C4-2B (cell line): Measurements from ENCODE around the gene TMEM72.

ENCODE experiments used
- H3K27ac ChIP-seq: fragments of 450-650 bp; 2 replicates; pipeline ENCODE4 v1.5.1; 2017
- ZFX ChIP-seq: fragments of 450-650 bp; IDR thresholded peaks from 2 replicates; pipeline ENCODE4 v1.6.1; 2017
- TF ChIP-seq, protein P1 (sequence below): fragments of 450-650 bp; conservative IDR thresholded peaks from 2 replicates; pipeline ENCODE4 v1.5.1; 2017; ENCODE audit warnings: mild to moderate bottlenecking

TMEM72 gene

GRCh38 chr10:44925224-44925623 lies 14.1 kb downstream of the TMEM72 start:
- TF ChIP-seq, protein P1, sequence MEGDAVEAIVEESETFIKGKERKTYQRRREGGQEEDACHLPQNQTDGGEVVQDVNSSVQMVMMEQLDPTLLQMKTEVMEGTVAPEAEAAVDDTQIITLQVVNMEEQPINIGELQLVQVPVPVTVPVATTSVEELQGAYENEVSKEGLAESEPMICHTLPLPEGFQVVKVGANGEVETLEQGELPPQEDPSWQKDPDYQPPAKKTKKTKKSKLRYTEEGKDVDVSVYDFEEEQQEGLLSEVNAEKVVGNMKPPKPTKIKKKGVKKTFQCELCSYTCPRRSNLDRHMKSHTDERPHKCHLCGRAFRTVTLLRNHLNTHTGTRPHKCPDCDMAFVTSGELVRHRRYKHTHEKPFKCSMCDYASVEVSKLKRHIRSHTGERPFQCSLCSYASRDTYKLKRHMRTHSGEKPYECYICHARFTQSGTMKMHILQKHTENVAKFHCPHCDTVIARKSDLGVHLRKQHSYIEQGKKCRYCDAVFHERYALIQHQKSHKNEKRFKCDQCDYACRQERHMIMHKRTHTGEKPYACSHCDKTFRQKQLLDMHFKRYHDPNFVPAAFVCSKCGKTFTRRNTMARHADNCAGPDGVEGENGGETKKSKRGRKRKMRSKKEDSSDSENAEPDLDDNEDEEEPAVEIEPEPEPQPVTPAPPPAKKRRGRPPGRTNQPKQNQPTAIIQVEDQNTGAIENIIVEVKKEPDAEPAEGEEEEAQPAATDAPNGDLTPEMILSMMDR, result no peak
- TF ChIP-seq ZFX, result no peak

DNA sequence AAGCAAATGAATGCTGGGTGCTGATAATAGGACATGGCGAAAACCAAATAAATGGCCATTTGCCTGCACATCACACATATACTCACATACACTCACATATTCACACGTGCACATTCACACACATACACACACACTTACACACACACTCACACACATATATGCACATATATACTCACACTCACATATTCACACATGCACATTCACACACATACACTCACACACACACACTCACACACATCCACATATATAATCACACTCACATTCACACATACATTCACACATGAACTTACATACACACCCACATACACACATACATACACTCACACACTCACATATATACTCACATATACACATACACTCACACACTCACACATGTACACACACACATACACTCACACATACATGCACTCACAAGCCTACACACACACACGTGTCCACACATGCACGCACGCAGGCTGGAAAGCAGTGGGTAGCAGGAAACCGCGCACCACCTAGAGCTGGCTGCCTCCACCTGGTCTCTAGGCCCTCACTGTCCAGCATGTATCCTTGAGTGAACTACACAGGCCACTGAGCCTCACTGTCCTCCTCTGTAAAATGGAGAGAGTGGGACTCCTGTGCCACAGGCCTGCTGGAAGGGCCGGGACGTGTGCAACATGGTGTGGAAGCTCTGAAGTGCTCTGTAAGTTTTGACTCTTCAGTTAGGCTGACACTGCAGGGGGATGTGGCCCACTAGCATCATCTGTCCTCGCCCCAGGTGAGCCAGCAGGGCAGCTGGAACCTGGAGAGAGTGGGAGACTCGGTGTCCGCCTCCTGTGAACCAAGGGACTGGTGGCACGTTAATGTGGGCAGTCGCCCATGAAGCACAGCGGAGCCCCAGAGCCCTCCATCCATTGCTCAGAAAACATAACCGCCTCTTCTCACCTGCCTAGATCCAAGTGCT lies 14.9 kb downstream of the TMEM72 start:
- no peak overlapping the region for H3K27ac ChIP-seq
- no peak for TF ChIP-seq ZFX
- TF ChIP-seq, protein P1, result no peak

More at GRCh38 chr10:44925224-44925623, 14.1 kb downstream of the TMEM72 start:
- no peak overlapping the region for H3K27ac ChIP-seq

GRCh38 chr10:44926751-44927351 lies 15.7 kb downstream of the TMEM72 start:
- TF ChIP-seq, protein P1, result no peak
- no peak for TF ChIP-seq ZFX
- H3K27ac ChIP-seq, result no peak overlapping the region

DNA sequence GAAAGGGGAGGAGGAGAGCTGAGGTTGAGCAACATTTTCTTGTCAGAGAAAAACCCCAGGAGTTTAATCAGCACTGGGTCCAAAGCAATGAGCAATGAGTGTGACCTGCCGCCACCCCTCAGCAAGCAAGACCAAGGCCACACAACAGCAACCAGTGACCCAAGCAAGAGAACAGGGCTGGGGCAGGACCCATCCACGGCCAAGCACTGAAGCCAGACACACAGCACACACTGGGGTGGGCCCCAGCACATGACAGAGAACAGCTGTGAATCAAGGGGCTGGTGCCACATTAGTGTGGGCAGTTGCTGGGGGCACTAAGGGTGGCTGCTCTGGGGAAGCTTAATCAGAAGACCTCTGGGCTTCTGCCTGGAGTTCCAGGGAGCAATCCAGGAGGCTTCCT lies 16.2 kb downstream of the TMEM72 start:
- TF ChIP-seq ZFX, result no peak
- TF ChIP-seq, protein P1, result no peak
- H3K27ac ChIP-seq, result no peak overlapping the region

DNA sequence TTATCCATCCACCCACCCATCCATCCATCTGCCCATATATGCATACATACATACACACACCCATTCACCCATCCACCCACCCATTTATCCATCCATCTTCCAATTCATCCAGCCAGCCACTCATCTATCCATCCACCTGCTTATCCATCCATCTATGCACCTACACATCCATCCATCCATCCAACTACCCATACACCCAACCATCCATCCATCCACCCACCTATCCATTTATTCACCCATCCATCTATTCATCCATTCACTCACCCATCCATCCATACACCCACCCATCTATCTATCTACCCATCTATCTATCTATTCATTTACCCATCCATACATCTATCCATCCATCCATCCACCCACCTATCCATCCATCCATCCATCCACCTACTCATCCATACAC lies 17.3 kb downstream of the TMEM72 start:
- no peak overlapping the region for H3K27ac ChIP-seq
- no peak for TF ChIP-seq ZFX

DNA sequence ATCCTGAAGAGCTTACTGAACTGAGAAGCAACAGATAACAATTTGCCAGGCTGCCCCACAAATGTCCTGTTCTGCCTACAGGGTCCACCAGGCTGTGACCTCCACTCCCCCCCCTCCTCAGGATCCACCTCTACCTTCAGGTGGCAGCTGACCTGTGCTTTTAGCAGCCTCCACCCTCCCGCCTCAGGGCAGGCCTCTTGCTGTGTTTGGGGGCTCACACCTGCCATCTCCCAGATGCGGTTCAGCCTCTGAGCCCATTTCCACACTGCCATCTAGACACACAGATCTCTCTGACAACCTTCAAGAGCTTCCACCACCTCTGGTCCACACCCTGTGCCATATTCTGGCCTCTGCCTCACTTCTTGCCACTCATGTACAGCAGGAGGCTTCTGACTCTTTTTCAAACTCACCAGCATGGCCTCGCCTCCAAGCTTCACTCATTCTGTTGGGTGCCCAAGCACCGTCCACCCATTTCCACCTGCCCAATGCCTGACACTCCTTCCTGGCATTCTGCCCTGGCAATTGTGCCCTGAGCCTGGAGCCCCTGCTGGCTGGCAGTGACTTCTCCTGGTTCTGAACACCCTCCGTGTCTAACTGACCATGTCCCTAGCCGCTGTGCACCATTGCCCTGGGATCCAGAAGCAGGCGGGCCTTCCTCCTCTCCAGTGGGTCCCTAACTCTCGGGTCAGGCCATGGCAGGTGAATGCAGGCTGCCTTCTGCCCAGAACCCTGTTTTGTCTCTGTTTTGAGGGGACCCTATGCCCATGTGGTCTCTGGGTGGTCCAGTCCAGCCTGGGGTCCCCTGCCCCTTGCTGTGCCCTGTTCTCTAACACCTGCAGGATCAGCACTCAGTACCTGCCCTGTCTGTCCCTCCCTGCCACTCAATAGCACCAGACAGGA lies 18.5 kb downstream of the TMEM72 start:
- TF ChIP-seq ZFX, result no peak
- TF ChIP-seq, protein P1, result no peak
- no peak overlapping the region for H3K27ac ChIP-seq

DNA sequence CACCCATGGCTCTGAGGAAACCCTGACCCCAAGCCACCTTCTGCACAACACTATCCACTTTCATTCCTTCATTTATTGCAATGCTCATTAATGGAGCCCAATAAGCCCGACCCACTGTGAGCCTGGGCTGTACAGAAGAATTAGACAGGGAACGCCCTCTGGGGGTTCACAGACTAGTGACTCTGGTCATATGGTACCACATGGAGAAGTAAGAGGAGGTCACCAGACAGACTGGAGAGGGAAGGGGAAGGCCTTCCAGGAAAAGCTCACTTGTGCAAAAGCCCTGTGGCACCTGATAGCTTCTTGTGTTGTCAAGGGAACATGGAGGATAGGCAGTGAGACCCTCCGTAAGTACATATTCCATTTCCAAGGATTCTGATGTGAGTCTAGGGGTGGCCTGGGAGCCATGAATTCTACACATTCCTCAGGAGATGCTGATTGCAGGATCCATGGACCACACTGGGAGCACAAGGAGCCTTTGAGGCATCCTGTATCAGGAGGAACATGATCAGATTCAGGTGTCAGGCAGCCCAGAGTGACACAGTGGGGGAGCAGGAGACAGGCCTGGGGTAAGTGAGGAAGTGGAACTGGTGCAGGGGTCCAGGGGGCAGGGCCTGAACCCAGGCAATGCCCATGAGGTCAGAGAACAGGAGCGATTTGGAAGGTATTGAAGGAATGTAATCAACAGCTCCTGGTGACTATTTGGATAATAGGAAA lies 19.9 kb downstream of the TMEM72 start:
- H3K27ac ChIP-seq, result no peak overlapping the region
- TF ChIP-seq ZFX, result no peak
- TF ChIP-seq, protein P1, result no peak
